Activated CD4-positive, alpha-beta T cell treated with anti-CD3 and anti-CD28 coated beads for 36 hours (primary cell): ENCODE results near the gene ENG. TPM values are rescaled to one million over a fixed set of nuclear protein-coding genes. Genes with fewer than 3 reads are reported as not detected.

Experiments used
- microRNA-seq: library from miRNA; unstranded; fragments of <30 nt; microRNA quantifications from one replicate; pipeline ENCODE4 v1.2.0, GENCODE V29; 2021; ENCODE audit warnings: borderline replicate concordance
- total RNA-seq, 2 experiments: library from RNA; stranded (reverse); gene quantifications; one replicate each; pipeline ENCODE4 v1.2.3, GENCODE V29; 2021

The ENG gene
- total RNA-seq, 2 experiments from 2014 or later: 13.9 to 15.2 TPM

Small RNAs within 50 kb of the gene (microRNA-seq; reads per million reads assigned to microRNA genes)
- gene MIR2861 (not detected), gene MIR3960 (not detected), gene MIR4672 (not detected)

Other genes with a start within 250 kb of the ENG start
- gene STXBP1, start 242.4 kb downstream of the ENG start, total RNA-seq: 10 to 100 TPM; 15.9 to 18.1 TPM
- not detected for gene CFAP157, start 147.7 kb downstream of the ENG start, total RNA-seq
- gene PTRH1, start 139.0 kb downstream of the ENG start, total RNA-seq: 10 to 100 TPM; 12.9 to 15.1 TPM
- gene TTC16, start 138.6 kb downstream of the ENG start, total RNA-seq: under 1 TPM; 0.16 to 0.30 TPM
- gene TOR2A, start 119.4 kb downstream of the ENG start, total RNA-seq: 10 to 100 TPM; 11.3 to 14.0 TPM
- 10 to 100 TPM; 30.3 to 35.2 TPM for gene SH2D3C, start 76.0 kb downstream of the ENG start, total RNA-seq
- 10 to 100 TPM; 63.8 to 80.4 TPM for gene CDK9, start 68.6 kb downstream of the ENG start, total RNA-seq
- gene FPGS, start 51.8 kb downstream of the ENG start, total RNA-seq: 10 to 100 TPM; 71.9 to 80.4 TPM
- gene AK1, start 23.0 kb upstream of the ENG start, total RNA-seq: 10 to 100 TPM; 14.5 to 23.9 TPM
- gene ST6GALNAC6, start 44.9 kb upstream of the ENG start, total RNA-seq: 10 to 100 TPM; 46.3 to 63.3 TPM
- 10 to 100 TPM; 14.9 to 20.7 TPM for gene ST6GALNAC4, start 62.4 kb upstream of the ENG start, total RNA-seq
- gene PIP5KL1, start 76.1 kb upstream of the ENG start, total RNA-seq: 1 to 10 TPM; 1.9 to 2.8 TPM
- 10 to 100 TPM; 44.1 to 46.6 TPM for gene DPM2, start 83.2 kb upstream of the ENG start, total RNA-seq
- 10 to 100 TPM; 56.2 to 58.4 TPM for gene EEIG1, start 126.3 kb upstream of the ENG start, total RNA-seq
- 10 to 100 TPM; 11.3 to 13.7 TPM for gene NAIF1, start 212.7 kb upstream of the ENG start, total RNA-seq
- gene SLC25A25, start 213.6 kb upstream of the ENG start, total RNA-seq: 10 to 100 TPM in 1 of 2 experiments, 1 to 10 TPM in 1; 6.9 to 10.8 TPM